Liver (tissue), 9 donors: ENCODE measurements around the gene CUL2. TPM values are rescaled to one million over a fixed set of nuclear protein-coding genes. Genes with fewer than 3 reads are reported as not detected.

Experiments used
- DNase-seq: peaks from one replicate; pipeline ENCODE4 v3.0.0-alpha.2; 2017; ENCODE audit warnings: low spot score
- H3K27ac ChIP-seq, 2 donors: one replicate each; pipeline ENCODE4 v1.7.0; 2013; ENCODE audit warnings: inconsistent platforms in 2 of 2, low read length in 2 of 2, control low read depth in 1 of 2, low read depth in 1 of 2, mild to moderate bottlenecking in 1 of 2
- H3K27me3 ChIP-seq, 4 donors: one replicate each; pipeline versions ENCODE4 v1.6.1 to v1.7.0; 2013; ENCODE audit warnings: low read length in 3 of 4, inconsistent platforms in 1 of 4, mild to moderate bottlenecking in 1 of 4, moderate library complexity in 1 of 4; ENCODE audit not compliant: control insufficient read depth in 4 of 4, insufficient read depth in 4 of 4
- H3K36me3 ChIP-seq, 4 donors: one replicate each; pipeline versions ENCODE4 v1.6.1 to v1.7.0; 2013; ENCODE audit warnings: low read length in 3 of 4, mild to moderate bottlenecking in 3 of 4, low read depth in 1 of 4, moderate library complexity in 1 of 4; ENCODE audit not compliant: control insufficient read depth in 4 of 4, insufficient read depth in 3 of 4
- H3K4me1 ChIP-seq, 4 donors: one replicate each; pipeline versions ENCODE4 v1.6.1 to v1.7.0; 2013; ENCODE audit warnings: low read length in 3 of 4, mild to moderate bottlenecking in 3 of 4, moderate library complexity in 1 of 4; ENCODE audit not compliant: control insufficient read depth in 4 of 4, insufficient read depth in 4 of 4
- H3K4me3 ChIP-seq, 3 donors: one replicate each; pipeline versions ENCODE4 v1.6.1 to v1.7.0; 2013; ENCODE audit warnings: low read length in 3 of 3, control low read depth in 1 of 3, low read depth in 1 of 3, mild to moderate bottlenecking in 1 of 3
- H3K9ac ChIP-seq, 2 donors: one replicate each; pipeline ENCODE4 v1.7.0; 2013; ENCODE audit warnings: low read length in 2 of 2, mild to moderate bottlenecking in 2 of 2, moderate library complexity in 2 of 2, control low read depth in 1 of 2, low read depth in 1 of 2
- H3K9me3 ChIP-seq, 4 donors: one replicate each; pipeline versions ENCODE4 v1.6.1 to v1.7.0; 2013; ENCODE audit warnings: low read length in 3 of 4; ENCODE audit not compliant: control insufficient read depth in 4 of 4
- ATF3 ChIP-seq: IDR thresholded peaks from 2 replicates; pipeline ENCODE4 v1.6.1; 2016; ENCODE audit warnings: antibody characterized with exemption
- CTCF ChIP-seq: fragments of 150-350 bp; IDR thresholded peaks from 2 replicates; pipeline ENCODE4 v1.5.1; 2017; ENCODE audit warnings: improper control_type of control experiment, low read depth, low read length; ENCODE audit not compliant: missing input control
- EGR1 ChIP-seq, 2 donors: IDR thresholded peaks; 2 replicates each; pipeline ENCODE4 v1.6.1; 2016 to 2018; ENCODE audit warnings: antibody characterized with exemption in 2 of 2, low read depth in 2 of 2
- FOXA1 ChIP-seq: IDR thresholded peaks from 2 replicates; pipeline ENCODE4 v1.6.1; 2016; ENCODE audit warnings: antibody characterized with exemption
- FOXA2 ChIP-seq: IDR thresholded peaks from 2 replicates; pipeline ENCODE4 v1.6.1; 2016; ENCODE audit warnings: antibody characterized with exemption
- GABPA ChIP-seq, 2 donors: IDR thresholded peaks in 1 of 2; conservative IDR thresholded peaks in 1 of 2; 2 replicates each; pipeline ENCODE4 v1.6.1; 2016; ENCODE audit warnings: antibody characterized with exemption in 2 of 2, mild to moderate bottlenecking in 1 of 2, moderate library complexity in 1 of 2
- HNF4A ChIP-seq, 2 donors: conservative IDR thresholded peaks; 2 replicates each; pipeline ENCODE4 v1.6.1; 2016; ENCODE audit warnings: antibody characterized with exemption in 2 of 2, mild to moderate bottlenecking in 2 of 2
- HNF4G ChIP-seq: IDR thresholded peaks from 2 replicates; pipeline ENCODE4 v1.6.1; 2016; ENCODE audit warnings: antibody characterized with exemption
- JUND ChIP-seq, 2 donors: IDR thresholded peaks; 2 replicates each; pipeline ENCODE4 v1.6.1; 2016; ENCODE audit warnings: antibody characterized with exemption in 2 of 2
- MAX ChIP-seq: IDR thresholded peaks from 2 replicates; pipeline ENCODE4 v1.6.1; 2016; ENCODE audit warnings: antibody characterized with exemption
- NR2F2 ChIP-seq: IDR thresholded peaks from 2 replicates; pipeline ENCODE4 v1.6.1; 2016; ENCODE audit warnings: antibody characterized with exemption
- RAD21 ChIP-seq, 2 donors: IDR thresholded peaks; 2 replicates each; pipeline ENCODE4 v1.6.1; 2016; ENCODE audit warnings: antibody characterized with exemption in 2 of 2, mild to moderate bottlenecking in 2 of 2
- REST ChIP-seq: IDR thresholded peaks from 2 replicates; pipeline ENCODE4 v1.6.1; 2016; ENCODE audit warnings: antibody characterized with exemption, mild to moderate bottlenecking
- RXRA ChIP-seq, 2 donors: IDR thresholded peaks; 2 replicates each; pipeline ENCODE4 v1.6.1; 2017 to 2018; ENCODE audit warnings: antibody characterized with exemption in 2 of 2, mild to moderate bottlenecking in 1 of 2
- SP1 ChIP-seq: IDR thresholded peaks from 2 replicates; pipeline ENCODE4 v1.6.1; 2018; ENCODE audit warnings: antibody characterized with exemption, mild to moderate bottlenecking
- TAF1 ChIP-seq: conservative IDR thresholded peaks from 2 replicates; pipeline ENCODE4 v1.6.1; 2016; ENCODE audit warnings: antibody characterized with exemption, mild to moderate bottlenecking
- YY1 ChIP-seq: IDR thresholded peaks from 2 replicates; pipeline ENCODE4 v1.6.1; 2016; ENCODE audit warnings: antibody characterized with exemption, mild to moderate bottlenecking
- ZBTB33 ChIP-seq: IDR thresholded peaks from 2 replicates; pipeline ENCODE4 v1.6.1; 2016; ENCODE audit warnings: antibody characterized with exemption
- WGBS: extraction: QIAGEN DNeasy Blood & Tissue Kit; methylation state at CpG from one replicate; pipeline ENCODE4 v1.1.7; 2013; 5-methylcytosine and 5-hydroxymethylcytosine counted together
- polyA plus RNA-seq, 2 donors: library from polyadenylated mRNA; stranded (reverse) in 1 of 2; unstranded in 1 of 2; fragments of 200-250 nt in 1 of 2; fragments of >200 nt in 1 of 2; fragmentation: Nextera tagmentation in 1 of 2; extraction: Ambion mirVana in 1 of 2; gene quantifications; one replicate each; pipeline versions ENCODE4 v1.2.1 to v1.2.3, GENCODE V29; 2013 to 2015
- total RNA-seq, 2 donors: library from RNA; depleted of rRNA; stranded (reverse); fragments of >200 nt; gene quantifications; one replicate each; pipeline ENCODE4 v1.2.3, GENCODE V29; 2014
- donor health status: healthy.
- donor health status: healthy.
- donor health status: healthy.
- donor health status: healthy.
- donor health status: healthy.

Gene CUL2
- total and polyA plus RNA-seq, 4 donors = 8.6 to 14.1 (median 12.1) TPM

- H3K27ac ChIP-seq = no peak overlapping the region
- H3K36me3 ChIP-seq = no peaks in the 10 kb centered on the region
- no peak for DNase-seq
- H3K9me3 ChIP-seq = no peaks in the 10 kb centered on the region
- peaks cover 6 to 25% (median 12%) of the 10 kb centered on the region in 4 donors for H3K4me1 ChIP-seq
- no peaks in the 10 kb centered on the region for H3K27me3 ChIP-seq
- WGBS = 99% methylated on average over 1 of the region's 1 CpG
- no peak overlapping the region for H3K4me3 ChIP-seq
- TF ChIP-seq JUND (IDR thresholded peaks at IDR 0.05) = no peak
- TF ChIP-seq RXRA (IDR thresholded peaks at IDR 0.05) = no peak
- TF ChIP-seq ZBTB33 = no peak
- TF ChIP-seq ATF3 = no peak
- TF ChIP-seq REST = no peak
- TF ChIP-seq NR2F2 = no peak
- TF ChIP-seq EGR1 (IDR thresholded peaks at IDR 0.05; ENCODE audit: low read depth in 2 of 2) = no peak
- no peak for TF ChIP-seq RAD21 (IDR thresholded peaks at IDR 0.05)
- TF ChIP-seq SP1 = no peak
- TF ChIP-seq TAF1 = no peak
- TF ChIP-seq MAX = no peak
- no peak for TF ChIP-seq GABPA (IDR thresholded peaks at IDR 0.05 in 1 of 2, conservative IDR thresholded peaks at IDR 0.05 in 1 of 2)
- TF ChIP-seq HNF4A (conservative IDR thresholded peaks at IDR 0.05) = no peak
- TF ChIP-seq HNF4G = no peak
- TF ChIP-seq CTCF = no peak
- TF ChIP-seq YY1 = no peak
- no peak for TF ChIP-seq FOXA2
- TF ChIP-seq FOXA1 = no peak
- H3K9ac ChIP-seq = peak overlapping the region in 1 of 2 donors; percentile 39
These were observed 39.1 kb upstream of the CUL2 start for GRCh38 chr10:35129185-35129674.
